Adrenal gland (tissue), 5 donors: Measurements from ENCODE around the gene PRKG1.

ENCODE experiments used
- CTCF ChIP-seq, 6 experiments: fragments of 450-650 bp in 4 of 6; fragments of 200-600 bp in 2 of 6; sonication (generic) in 1 of 6; IDR thresholded peaks; 1 replicate in 5 of 6; 2 replicates in 1 of 6; pipeline versions ENCODE4 v1.5.1 to v1.8.0; 2016 to 2021; ENCODE audit warnings: antibody characterized with exemption in 6 of 6, mild to moderate bottlenecking in 2 of 6, moderate library complexity in 1 of 6
- POLR2A ChIP-seq, 2 donors: fragments of 450-650 bp; IDR thresholded peaks; one replicate each; pipeline ENCODE4 v1.6.1; 2017; ENCODE audit warnings: antibody characterized with exemption in 2 of 2, mild to moderate bottlenecking in 2 of 2, moderate library complexity in 1 of 2
- donor health status: DM: no; HTN: no; CAD: no.

- TF ChIP-seq CTCF (IDR thresholded peaks at IDR 0.05) (no peak), POLR2A (IDR thresholded peaks at IDR 0.05) (no peak)
These were observed 876.2 kb downstream of the PRKG1 start for GRCh38 chr10:51950371-51950995.
